RWPE2 (cell line): ENCODE results near the gene TAS1R3.

Source experiments
- ATAC-seq: fragments of 200-7000 bp; cut with Tn5 transposase; 3 replicates; pipeline ENCODE4 v1.9.1; 2021; ENCODE audit warnings: low read depth
- DNase-seq: peaks from one replicate; pipeline ENCODE4 v3.0.0-alpha.2; 2020; ENCODE audit warnings: low spot score
- H3K27ac ChIP-seq: fragments of 450-650 bp; 2 replicates; pipeline ENCODE4 v1.5.1; 2017; ENCODE audit warnings: mild to moderate bottlenecking; ENCODE audit not compliant: poor library complexity, severe bottlenecking
- H3K27me3 ChIP-seq: fragments of 250-450 bp; sonication (Bioruptor Pico); 2 replicates; pipeline ENCODE4 v1.5.1; 2021; ENCODE audit warnings: mild to moderate bottlenecking, moderate library complexity; ENCODE audit not compliant: insufficient read depth, poor library complexity, severe bottlenecking
- H3K36me3 ChIP-seq: fragments of 250-450 bp; sonication (Bioruptor Pico); 2 replicates; pipeline ENCODE4 v1.5.1; 2020; ENCODE audit warnings: low read depth, mild to moderate bottlenecking, moderate library complexity
- H3K4me1 ChIP-seq: fragments of 250-450 bp; sonication (Bioruptor Pico); 2 replicates; pipeline ENCODE4 v1.5.1; 2021; ENCODE audit warnings: mild to moderate bottlenecking, moderate library complexity; ENCODE audit not compliant: insufficient read depth, poor library complexity, severe bottlenecking
- H3K4me3 ChIP-seq: fragments of 250-450 bp; sonication (Bioruptor Pico); 2 replicates; pipeline ENCODE4 v1.5.1; 2021; ENCODE audit warnings: mild to moderate bottlenecking, moderate library complexity; ENCODE audit not compliant: severe bottlenecking
- H3K9me3 ChIP-seq: fragments of 250-450 bp; sonication (Bioruptor Pico); 2 replicates; pipeline ENCODE4 v1.5.1; 2021; ENCODE audit warnings: mild to moderate bottlenecking, moderate library complexity; ENCODE audit not compliant: severe bottlenecking
- TF ChIP-seq, protein P1 (sequence below): fragments of 450-650 bp; IDR thresholded peaks from one replicate; pipeline ENCODE4 v1.5.1; 2017; ENCODE audit warnings: mild to moderate bottlenecking, moderate library complexity; ENCODE audit not compliant: poor library complexity, severe bottlenecking

The TAS1R3 gene

GRCh38 chr1:1354271-1355247, 23.5 kb downstream of the TAS1R3 start:
- no peak overlapping the region for H3K4me3 ChIP-seq
- peaks cover 4% of the 10 kb centered on the region for H3K4me1 ChIP-seq
- DNase-seq (peak; percentile 44), ATAC-seq (no peak)
- no peak overlapping the region for H3K27ac ChIP-seq
- no peaks in the 10 kb centered on the region for H3K9me3 ChIP-seq
- no peaks in the 10 kb centered on the region for H3K27me3 ChIP-seq
- H3K36me3 ChIP-seq, result no peaks in the 10 kb centered on the region
- TF ChIP-seq, protein P1, sequence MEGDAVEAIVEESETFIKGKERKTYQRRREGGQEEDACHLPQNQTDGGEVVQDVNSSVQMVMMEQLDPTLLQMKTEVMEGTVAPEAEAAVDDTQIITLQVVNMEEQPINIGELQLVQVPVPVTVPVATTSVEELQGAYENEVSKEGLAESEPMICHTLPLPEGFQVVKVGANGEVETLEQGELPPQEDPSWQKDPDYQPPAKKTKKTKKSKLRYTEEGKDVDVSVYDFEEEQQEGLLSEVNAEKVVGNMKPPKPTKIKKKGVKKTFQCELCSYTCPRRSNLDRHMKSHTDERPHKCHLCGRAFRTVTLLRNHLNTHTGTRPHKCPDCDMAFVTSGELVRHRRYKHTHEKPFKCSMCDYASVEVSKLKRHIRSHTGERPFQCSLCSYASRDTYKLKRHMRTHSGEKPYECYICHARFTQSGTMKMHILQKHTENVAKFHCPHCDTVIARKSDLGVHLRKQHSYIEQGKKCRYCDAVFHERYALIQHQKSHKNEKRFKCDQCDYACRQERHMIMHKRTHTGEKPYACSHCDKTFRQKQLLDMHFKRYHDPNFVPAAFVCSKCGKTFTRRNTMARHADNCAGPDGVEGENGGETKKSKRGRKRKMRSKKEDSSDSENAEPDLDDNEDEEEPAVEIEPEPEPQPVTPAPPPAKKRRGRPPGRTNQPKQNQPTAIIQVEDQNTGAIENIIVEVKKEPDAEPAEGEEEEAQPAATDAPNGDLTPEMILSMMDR, result no peak

DNA sequence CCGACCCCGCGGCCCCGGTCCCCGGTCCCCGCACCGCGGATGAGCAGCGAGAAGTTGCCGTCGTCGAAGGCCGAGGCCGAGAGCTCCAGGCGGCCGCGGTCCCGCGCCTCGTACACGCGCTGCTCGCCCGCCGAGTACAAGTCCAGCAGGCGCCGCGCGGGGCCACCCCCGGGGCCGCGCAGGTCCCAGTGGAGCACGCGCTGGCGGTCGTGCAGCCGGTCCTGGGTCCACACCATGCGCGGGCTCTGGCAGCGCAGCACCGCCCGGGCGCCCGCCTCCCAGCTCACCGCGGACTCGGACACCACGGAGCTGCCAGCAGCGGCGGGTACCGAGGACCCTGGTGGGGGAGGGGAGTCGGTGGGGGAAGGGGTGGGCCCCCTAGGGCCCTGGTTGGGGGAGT, 24.3 kb downstream of the TAS1R3 start:
- Histone ChIP-seq H3K4me1 (peaks cover 11% of the 10 kb centered on the region), H3K4me3 (no peak overlapping the region), H3K27ac (no peak overlapping the region), H3K27me3 (no peaks in the 10 kb centered on the region), H3K9me3 (no peaks in the 10 kb centered on the region), H3K36me3 (no peaks in the 10 kb centered on the region)
- DNase-seq (peak; percentile 68), ATAC-seq (peak; percentile 17)
- TF ChIP-seq, protein P1, result no peak

GRCh38 chr1:1356166-1356795, 25.2 kb downstream of the TAS1R3 start:
- no peak overlapping the region for H3K27ac ChIP-seq
- H3K4me3 ChIP-seq, result no peak overlapping the region
- TF ChIP-seq, protein P1, result no peak

GRCh38 chr1:1356796-1357401, 25.8 kb downstream of the TAS1R3 start:
- DNase-seq (peak; percentile 66), ATAC-seq (no peak)
- Histone ChIP-seq H3K27me3 (no peaks in the 10 kb centered on the region), H3K36me3 (no peaks in the 10 kb centered on the region), H3K4me3 (no peak overlapping the region), H3K9me3 (no peaks in the 10 kb centered on the region), H3K4me1 (peaks cover 17% of the 10 kb centered on the region), H3K27ac (no peak overlapping the region)
- TF ChIP-seq, protein P1, result no peak

More at GRCh38 chr1:1356166-1356795, 25.2 kb downstream of the TAS1R3 start:
- Histone ChIP-seq H3K36me3 (no peaks in the 10 kb centered on the region), H3K9me3 (no peaks in the 10 kb centered on the region), H3K4me1 (peaks cover 17% of the 10 kb centered on the region), H3K27me3 (no peaks in the 10 kb centered on the region)
- no peak for DNase-seq
- ATAC-seq, result no peak
